GM19099 (cell line): Measurements from ENCODE around the gene RIC8A.
A peak's percentile ranks its signal among the peaks of the same experiment; 100 is the strongest.
"Not testable (repeated sequence)": the region's sequence is repeated elsewhere in the genome, so short reads cannot be mapped to it uniquely, and the experiment has no call there.

Source experiments
- POLR2A ChIP-seq: IDR thresholded peaks from 3 replicates; pipeline ENCODE4 v1.6.1; 2011; ENCODE audit warnings: low read depth; ENCODE audit not compliant: insufficient read length; ENCODE audit errors: extremely low read depth

RIC8A gene

GRCh38 chr11:207208-207862, at the start of gene RIC8A, which contains the start of gene BET1L:
Gene RIC8A, plus strand, starts transcription at chr11:207708. Its CDS starts 1,147 bp downstream, at chr11:208855.
Gene BET1L, minus strand, starts transcription at chr11:207399. Its CDS starts 78 bp downstream, at chr11:207321.
- TF ChIP-seq POLR2A = peak; percentile 96

- not testable (repeated sequence) for TF ChIP-seq POLR2A
These were observed 14.8 kb upstream of the RIC8A start, which contains the start of gene SCGB1C1 for GRCh38 chr11:192674-193128. Gene SCGB1C1, plus strand, starts transcription at chr11:193078. Its CDS starts 22 bp downstream, at chr11:193100.

GRCh38 chr11:196786-197731, 10.4 kb upstream of the RIC8A start:
- no peak for TF ChIP-seq POLR2A

- TF ChIP-seq POLR2A = no peak
These were observed 9.7 kb upstream of the RIC8A start for GRCh38 chr11:197741-198235.

- no peak for TF ChIP-seq POLR2A
These were observed 9.2 kb upstream of the RIC8A start for GRCh38 chr11:198236-198806.

- TF ChIP-seq POLR2A = no peak
These were observed 8.4 kb upstream of the RIC8A start for GRCh38 chr11:199004-199581.

GRCh38 chr11:199782-200181, 7.7 kb upstream of the RIC8A start:
- TF ChIP-seq POLR2A = no peak

- TF ChIP-seq POLR2A = no peak
These were observed 7.1 kb upstream of the RIC8A start for GRCh38 chr11:200224-201003.

GRCh38 chr11:201966-202365, 5.5 kb upstream of the RIC8A start:
- TF ChIP-seq POLR2A = no peak

- TF ChIP-seq POLR2A = no peak
These were observed 5.0 kb upstream of the RIC8A start for GRCh38 chr11:202490-202889.

GRCh38 chr11:203056-203944, 4.2 kb upstream of the RIC8A start:
- TF ChIP-seq POLR2A = no peak

- TF ChIP-seq POLR2A = no peak
These were observed 3.4 kb upstream of the RIC8A start for GRCh38 chr11:203945-204586.
